ENCODE measurements around the gene YIPF6.

DNA sequence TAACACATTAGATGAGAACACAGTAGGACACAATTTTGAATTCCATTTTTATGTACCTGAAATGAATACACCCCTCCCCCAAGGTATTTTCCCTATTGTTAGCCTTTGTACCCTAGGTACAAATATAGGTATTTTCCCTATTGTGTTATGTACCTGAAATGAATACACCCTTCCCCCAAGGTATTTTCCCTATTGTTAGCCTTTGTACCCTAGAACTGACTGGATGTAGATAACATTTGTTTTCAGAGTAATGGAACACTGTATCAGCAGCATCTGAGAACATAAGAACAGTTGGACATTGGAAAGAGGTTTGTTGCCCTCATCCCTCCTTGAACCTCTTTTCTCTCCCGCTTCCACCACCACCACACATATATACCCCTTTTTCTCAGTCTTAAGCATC, 37.6 kb downstream of the YIPF6 start:
- no peak for TF ChIP-seq CTCF (IDR thresholded peaks at IDR 0.05)
- TF ChIP-seq POLR2A (IDR thresholded peaks at IDR 0.05), result no peak

Measured in body of pancreas (tissue), 4 donors.